Astrocyte (in vitro differentiated cells and primary cell): ENCODE measurements around the gene S1PR5.

ENCODE experiments used
- CTCF ChIP-seq: IDR thresholded peaks from 2 replicates; pipeline ENCODE4 v1.5.1; 2011; ENCODE audit warnings: low read depth, mild to moderate bottlenecking, inconsistent platforms, low read length, moderate library complexity; ENCODE audit not compliant: insufficient read depth
- EZH2 ChIP-seq: IDR thresholded peaks from 2 replicates; pipeline ENCODE4 v1.6.1; 2012; ENCODE audit warnings: mild to moderate bottlenecking, low read length, inconsistent platforms; ENCODE audit not compliant: insufficient read depth

GRCh38 chr19:10517361-10517759 is at the start of gene S1PR5:
- no peak for TF ChIP-seq CTCF
- TF ChIP-seq EZH2 = no peak
